Neural progenitor cell (in vitro differentiated cells): ENCODE data around the gene CHIA.

Experiments
- CTCF ChIP-seq: fragments of 200-600 bp; sonication (generic); IDR thresholded peaks from 2 replicates; pipeline ENCODE4 v1.5.1; 2017; ENCODE audit warnings: antibody characterized with exemption, mild to moderate bottlenecking
- EZH2 ChIP-seq: fragments of 200-600 bp; sonication (generic); IDR thresholded peaks from 2 replicates; pipeline ENCODE4 v1.6.1; 2017; ENCODE audit warnings: antibody characterized with exemption, mild to moderate bottlenecking, moderate library complexity
- EZH2phosphoT487 ChIP-seq: fragments of 200-600 bp; sonication (generic); IDR thresholded peaks from 2 replicates; pipeline ENCODE4 v1.6.1; 2017; ENCODE audit warnings: antibody characterized with exemption

GRCh38 chr1:111323231-111323630, 32.6 kb downstream of the CHIA start:
- TF ChIP-seq CTCF (no peak), EZH2 (no peak), EZH2phosphoT487 (no peak)
